Hypothalamus (tissue), 51 donors: Measurements from ENCODE around the gene NME8.
A peak's percentile ranks its signal among the peaks of the same experiment; 100 is the strongest.

Source experiments
- DNase-seq, 51 donors: peaks; one replicate each; lab custom pipeline; 2025; lab: John Stamatoyannopoulos, UW

NME8 gene

GRCh38 chr7:37899712-37900247 is 51.4 kb downstream of the NME8 start:
- no peak for DNase-seq

- peak in 2 of 51 donors; percentile 11 to 24 for DNase-seq
These were observed 52.9 kb downstream of the NME8 start for GRCh38 chr7:37901236-37901827.

GRCh38 chr7:37901890-37902524 is 53.6 kb downstream of the NME8 start:
- DNase-seq = no peak

GRCh38 chr7:37908221-37908788 is 59.9 kb downstream of the NME8 start:
- DNase-seq = no peak

- no peak for DNase-seq
These were observed 64.4 kb downstream of the NME8 start for GRCh38 chr7:37912756-37913155.

GRCh38 chr7:37915438-37915837 is 67.0 kb downstream of the NME8 start:
- no peak for DNase-seq

- DNase-seq = peak in 19 of 51 donors; percentile 4 to 61 (median 37)
These were observed 67.7 kb downstream of the NME8 start for GRCh38 chr7:37916017-37916672.

GRCh38 chr7:37916673-37917660 is 68.6 kb downstream of the NME8 start, which contains the start of gene SFRP4:
TSS of gene SFRP4 (minus strand) at chr7:37916817. CDS start at chr7:37916537, 280 bp downstream.
- peak in 44 of 51 donors; percentile 6 to 76 (median 44) for DNase-seq

- no peak for DNase-seq
These were observed 70.1 kb downstream of the NME8 start for GRCh38 chr7:37918526-37918925.

- DNase-seq = peak in 46 of 51 donors; percentile 14 to 82 (median 54)
These were observed 72.0 kb downstream of the NME8 start, which contains the start of gene EPDR1 for GRCh38 chr7:37920305-37920848. TSS of gene EPDR1 (plus strand) at chr7:37920640. CDS start at chr7:37920940, 300 bp downstream.

- peak in 30 of 51 donors; percentile 12 to 73 (median 36) for DNase-seq
These were observed 72.7 kb downstream of the NME8 start for GRCh38 chr7:37920849-37921805.

- DNase-seq = no peak
These were observed 73.5 kb downstream of the NME8 start for GRCh38 chr7:37921876-37922275.

- no peak for DNase-seq
These were observed 75.6 kb downstream of the NME8 start for GRCh38 chr7:37923996-37924395.

GRCh38 chr7:37924491-37925041 is 76.2 kb downstream of the NME8 start:
- DNase-seq = no peak

- no peak for DNase-seq
These were observed 77.2 kb downstream of the NME8 start for GRCh38 chr7:37925620-37926019.

- DNase-seq = no peak
These were observed 79.5 kb downstream of the NME8 start for GRCh38 chr7:37927773-37928444.

- DNase-seq = no peak
These were observed 80.5 kb downstream of the NME8 start for GRCh38 chr7:37928878-37929277.
